Fibroblast of lung (primary cell): ENCODE measurements around the gene HOXD9.

ENCODE experiments used
- CTCF ChIP-seq, 2 donors: IDR thresholded peaks in 1 of 2; conservative IDR thresholded peaks in 1 of 2; 1 replicate in 1 of 2; 2 replicates in 1 of 2; pipeline ENCODE4 v1.5.1; 2011 to 2012; ENCODE audit warnings: low read length in 2 of 2, control low read depth in 1 of 2, inconsistent platforms in 1 of 2, low read depth in 1 of 2, mild to moderate bottlenecking in 1 of 2
- EZH2 ChIP-seq: IDR thresholded peaks from 2 replicates; pipeline ENCODE4 v1.5.1; 2012; ENCODE audit warnings: low read length, control low read depth, mild to moderate bottlenecking; ENCODE audit errors: missing control alignments

GRCh38 chr2:176138526-176138922 lies 16.0 kb downstream of the HOXD9 start:
- TF ChIP-seq CTCF (conservative IDR thresholded peaks at IDR 0.05 in 1 of 2, IDR thresholded peaks at IDR 0.05 in 1 of 2; ENCODE audit: low read depth in 1 of 2, low read length in 2 of 2) (no peak), EZH2 (no peak)
